ENCODE data around the gene ZNF628.

- no peak for TF ChIP-seq CTCF (IDR thresholded peaks at IDR 0.05 in 8 of 11, conservative IDR thresholded peaks at IDR 0.05 in 3 of 11)
- TF ChIP-seq POLR2A (IDR thresholded peaks at IDR 0.05), result no peak
These were observed 17.9 kb downstream of the ZNF628 start for GRCh38 chr19:55494172-55494761.

Measured in spleen (tissue), 7 donors.